Fibroblast of skin of scalp (primary cell): ENCODE results near the gene ELFN1.

ENCODE experiments used
- DNase-seq: peaks from one replicate; pipeline ENCODE4 v3.0.0-alpha.2; 2013

ELFN1 gene

GRCh38 chr7:1664711-1665548 is 5.1 kb upstream of the ELFN1 start:
- DNase-seq, result peak; percentile 69

GRCh38 chr7:1665549-1666316 is 4.3 kb upstream of the ELFN1 start:
- DNase-seq, result peak; percentile 58

DNA sequence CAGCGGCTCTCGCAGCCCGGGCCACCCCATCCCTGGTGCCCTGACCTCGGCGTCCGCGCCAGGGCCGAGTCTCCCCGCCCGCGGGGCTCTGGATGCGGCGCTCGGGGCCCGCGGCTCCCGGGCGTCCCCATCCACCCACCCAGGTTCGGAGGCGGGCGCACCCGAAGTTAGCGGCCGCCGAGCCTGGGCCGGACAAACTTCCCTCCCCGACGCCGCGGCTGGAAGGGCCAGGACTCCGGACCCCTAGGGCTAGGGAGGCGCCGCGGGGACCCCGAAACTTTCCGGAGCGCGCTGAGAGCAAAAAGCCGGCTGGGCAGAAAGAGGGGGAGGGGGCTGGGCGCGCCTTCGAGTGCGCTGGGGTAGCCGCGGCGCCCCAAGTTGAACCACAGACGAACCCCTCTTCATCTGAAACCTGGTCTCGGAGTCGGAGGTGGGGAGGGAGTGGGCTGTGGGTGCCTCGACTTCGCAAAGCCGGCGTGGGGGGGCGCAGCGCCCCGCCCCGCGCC is 3.7 kb upstream of the ELFN1 start:
- peak; percentile 26 for DNase-seq

DNA sequence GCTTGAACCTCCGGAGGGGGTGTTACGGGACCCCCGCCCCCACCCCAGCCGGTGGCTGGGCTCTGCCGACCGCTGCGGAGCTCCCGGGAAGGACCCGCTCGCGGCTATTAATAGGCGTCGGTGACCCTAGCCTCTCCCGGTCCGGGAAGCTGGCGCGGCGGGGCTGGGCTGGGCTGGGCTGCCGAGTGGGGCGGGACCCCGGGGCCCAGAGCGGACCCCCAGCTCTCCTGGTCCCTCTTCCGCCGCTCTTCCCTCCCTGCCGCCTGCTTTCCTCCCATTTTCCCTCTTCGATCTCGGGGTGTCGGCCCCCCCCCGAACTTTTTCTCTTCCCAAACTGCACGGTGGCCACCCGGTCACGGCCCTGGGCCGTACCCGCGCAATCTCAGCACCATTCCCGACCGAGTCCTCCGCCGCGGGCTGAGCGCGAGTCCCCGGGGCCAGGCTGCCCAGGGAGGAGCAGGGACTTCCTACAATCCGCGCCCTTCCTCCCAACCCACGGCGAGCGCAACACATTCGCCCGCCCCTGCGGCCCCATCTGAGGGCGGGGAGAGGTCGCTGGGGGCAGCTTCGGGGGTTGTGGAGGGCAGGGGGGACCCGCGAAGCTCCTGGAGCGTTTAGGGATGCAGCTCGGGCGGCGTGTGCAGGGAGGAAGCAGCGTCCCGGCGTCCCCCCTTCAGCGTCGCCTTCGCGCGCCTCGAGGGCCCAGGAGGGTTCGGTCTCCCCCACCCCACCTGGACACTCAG is 3.1 kb upstream of the ELFN1 start:
- peak; percentile 22 for DNase-seq

GRCh38 chr7:1667566-1668395 is 2.3 kb upstream of the ELFN1 start:
- no peak for DNase-seq

DNA sequence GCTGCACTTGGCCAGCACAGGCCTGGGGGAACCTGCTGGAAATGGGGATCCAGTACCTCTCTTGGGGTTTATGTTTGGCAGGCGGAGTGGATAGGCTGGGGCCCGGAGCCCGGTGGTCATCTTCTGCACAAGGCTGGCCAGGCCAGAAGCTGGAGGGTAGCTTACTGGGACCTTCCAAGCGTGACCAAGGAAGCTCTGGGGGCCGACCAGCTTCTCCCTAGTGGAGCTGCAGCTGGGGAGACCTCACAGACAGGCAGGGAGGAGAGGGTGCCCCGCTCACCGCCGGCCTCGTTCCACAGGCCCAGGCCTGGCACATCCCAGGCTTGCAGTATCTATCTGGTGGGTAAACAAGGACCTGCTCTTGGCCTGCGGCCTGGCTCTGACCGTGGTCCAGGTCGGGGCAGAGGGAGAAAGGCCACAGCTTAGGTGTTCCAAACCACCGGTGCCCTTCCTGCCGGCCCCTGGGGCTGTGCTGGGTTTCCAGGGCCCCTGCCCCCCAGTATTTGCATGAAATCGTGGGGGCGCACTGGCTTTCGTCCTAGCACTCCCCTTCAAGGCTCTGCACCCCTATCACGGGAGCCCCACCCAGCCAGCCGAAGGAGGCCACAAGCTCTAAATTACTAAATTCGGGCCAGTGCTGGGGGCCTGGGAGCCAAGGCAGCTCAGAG is 1.5 kb upstream of the ELFN1 start:
- no peak for DNase-seq

- peak; percentile 56 for DNase-seq
Observed at GRCh38 chr7:1669064-1669951, 769 bp upstream of the ELFN1 start.

DNA sequence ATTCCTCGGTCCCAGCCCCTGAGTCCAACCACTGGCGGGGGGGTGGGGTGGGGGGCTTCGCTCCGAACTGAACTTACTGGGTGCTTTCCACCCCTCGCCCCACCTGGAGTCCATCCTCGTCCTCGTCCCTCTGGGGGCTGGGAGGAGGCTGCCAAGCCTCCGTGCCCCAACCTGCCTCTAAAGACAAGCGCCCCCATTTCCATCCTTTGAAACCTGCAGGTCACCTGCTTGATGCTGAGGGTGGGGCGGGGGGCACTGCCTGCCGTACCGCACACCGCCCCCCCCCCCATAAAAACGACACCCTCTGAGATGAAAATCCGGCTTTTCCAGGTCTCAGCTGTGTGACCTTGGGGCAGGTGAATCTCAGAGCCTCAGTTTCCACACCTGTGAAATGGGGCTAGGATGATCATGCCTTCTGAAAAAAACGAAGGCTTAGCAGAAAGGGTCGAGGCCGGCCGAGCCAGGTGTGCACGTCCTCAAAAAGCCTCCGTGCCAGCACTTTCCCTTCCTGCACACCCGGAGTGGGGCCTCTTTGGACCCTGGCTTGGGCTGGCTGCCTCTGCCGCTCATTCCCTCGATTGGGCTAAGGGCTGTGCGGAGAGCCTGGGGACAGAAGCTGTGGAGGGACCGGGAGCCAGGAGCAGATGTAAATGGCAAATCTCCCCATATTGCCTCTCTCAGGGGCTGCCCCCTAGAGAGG is 967 bp downstream of the ELFN1 start:
- no peak for DNase-seq

DNA sequence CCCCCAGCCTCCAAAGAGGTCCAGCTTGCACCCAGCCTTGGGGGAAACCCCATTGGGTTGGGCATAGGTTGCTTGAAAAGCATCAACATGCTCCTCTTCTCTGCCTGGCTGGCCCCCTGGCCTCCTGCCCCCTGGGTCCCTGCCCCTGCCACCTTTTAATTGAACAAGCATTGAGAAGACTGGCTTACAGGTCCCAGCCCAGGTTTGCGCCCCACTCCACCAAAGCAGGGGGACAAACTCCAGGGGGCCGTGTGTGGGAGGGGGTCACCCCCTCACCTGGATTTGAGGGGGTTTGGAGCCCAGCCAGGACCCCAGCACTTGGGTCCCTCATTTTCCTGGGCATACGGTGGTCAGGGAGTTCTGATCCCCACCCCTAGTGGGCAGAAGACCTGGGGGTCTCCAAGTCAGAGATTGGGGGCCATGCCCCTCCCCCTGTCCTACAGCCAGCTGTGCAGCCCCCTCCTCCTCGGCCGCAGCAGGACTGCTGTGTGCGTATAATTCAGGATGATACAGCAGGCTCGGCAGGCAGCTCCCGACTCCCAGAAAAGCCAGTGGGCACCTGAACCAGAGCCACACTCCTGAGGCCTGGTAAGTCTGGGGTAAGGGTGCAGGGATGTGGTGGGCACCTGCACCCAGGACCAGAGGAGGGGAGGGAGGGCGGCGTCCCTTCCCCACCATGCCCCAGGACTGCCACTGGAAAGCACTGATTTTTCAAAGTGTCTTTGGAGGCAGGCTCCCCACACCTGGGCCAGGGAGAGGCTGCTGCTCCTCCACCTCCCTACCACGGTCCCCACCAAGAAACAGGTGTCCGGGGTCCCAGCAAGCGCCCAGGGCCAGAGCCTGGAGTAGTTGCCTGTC is 1.7 kb downstream of the ELFN1 start:
- DNase-seq, result no peak

DNA sequence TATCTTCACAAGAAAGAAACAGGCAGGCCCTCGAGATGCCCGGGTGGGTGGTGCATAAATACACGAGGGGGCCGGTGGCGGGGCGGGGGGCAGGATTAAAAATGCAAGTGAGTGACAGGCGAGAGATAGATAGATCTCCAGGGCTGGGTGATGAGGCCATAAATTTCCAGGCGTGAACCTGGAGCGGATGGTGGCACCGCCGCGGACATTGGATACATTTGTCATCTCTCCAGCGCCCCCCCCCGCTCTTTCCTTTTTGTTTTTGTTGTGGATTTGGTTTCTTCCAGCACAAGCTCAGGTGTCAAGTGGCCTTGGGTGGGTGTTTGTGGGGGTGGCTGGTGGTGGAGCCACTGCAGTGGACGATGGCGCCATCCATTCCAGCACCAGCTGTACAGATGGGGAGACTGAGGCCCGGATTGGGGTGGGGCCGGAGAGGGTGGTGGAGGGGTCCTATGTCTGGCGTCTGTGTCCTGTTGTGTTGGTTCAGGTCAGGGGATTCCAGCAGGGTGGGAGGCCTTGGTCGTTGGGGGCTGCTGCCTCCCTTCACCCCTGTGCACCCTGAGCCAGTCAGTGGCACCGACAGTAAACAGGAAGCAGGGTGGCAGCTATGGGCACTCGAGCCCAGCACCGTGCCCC is 2.9 kb downstream of the ELFN1 start:
- no peak for DNase-seq

- no peak for DNase-seq
Observed at GRCh38 chr7:1673581-1674118, 3.6 kb downstream of the ELFN1 start.

GRCh38 chr7:1674161-1675035 is 4.3 kb downstream of the ELFN1 start:
- no peak for DNase-seq

DNA sequence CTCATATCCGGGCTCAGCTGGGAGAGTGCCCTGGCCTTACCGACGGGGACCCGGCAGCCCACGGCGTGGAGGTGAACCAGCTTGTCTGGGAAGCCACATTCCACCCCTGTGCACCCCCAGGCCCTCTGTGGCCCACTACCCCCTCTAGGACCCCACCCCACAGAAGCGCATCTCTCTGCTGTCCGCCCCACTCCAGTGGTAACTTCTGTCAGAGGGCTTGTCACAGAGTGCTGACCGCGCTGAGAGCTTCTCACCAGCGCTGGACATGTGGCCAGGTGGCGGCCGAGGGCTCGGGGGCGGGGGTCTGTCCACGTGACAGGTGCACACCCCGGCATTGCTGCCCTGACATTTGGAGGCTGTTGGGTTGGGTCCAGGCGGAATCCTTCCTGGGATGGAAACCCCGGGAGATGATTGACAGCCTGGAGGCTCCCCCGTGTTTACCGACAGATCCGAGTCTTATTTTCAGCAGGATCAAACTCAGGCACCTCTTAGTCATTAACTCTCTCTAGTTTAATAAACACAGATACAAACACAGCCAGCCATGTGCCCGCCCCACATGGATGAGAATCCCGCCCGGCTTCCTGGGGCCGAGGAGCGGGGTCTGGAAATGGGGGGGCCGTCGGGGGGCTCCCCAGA is 5.1 kb downstream of the ELFN1 start:
- no peak for DNase-seq

DNA sequence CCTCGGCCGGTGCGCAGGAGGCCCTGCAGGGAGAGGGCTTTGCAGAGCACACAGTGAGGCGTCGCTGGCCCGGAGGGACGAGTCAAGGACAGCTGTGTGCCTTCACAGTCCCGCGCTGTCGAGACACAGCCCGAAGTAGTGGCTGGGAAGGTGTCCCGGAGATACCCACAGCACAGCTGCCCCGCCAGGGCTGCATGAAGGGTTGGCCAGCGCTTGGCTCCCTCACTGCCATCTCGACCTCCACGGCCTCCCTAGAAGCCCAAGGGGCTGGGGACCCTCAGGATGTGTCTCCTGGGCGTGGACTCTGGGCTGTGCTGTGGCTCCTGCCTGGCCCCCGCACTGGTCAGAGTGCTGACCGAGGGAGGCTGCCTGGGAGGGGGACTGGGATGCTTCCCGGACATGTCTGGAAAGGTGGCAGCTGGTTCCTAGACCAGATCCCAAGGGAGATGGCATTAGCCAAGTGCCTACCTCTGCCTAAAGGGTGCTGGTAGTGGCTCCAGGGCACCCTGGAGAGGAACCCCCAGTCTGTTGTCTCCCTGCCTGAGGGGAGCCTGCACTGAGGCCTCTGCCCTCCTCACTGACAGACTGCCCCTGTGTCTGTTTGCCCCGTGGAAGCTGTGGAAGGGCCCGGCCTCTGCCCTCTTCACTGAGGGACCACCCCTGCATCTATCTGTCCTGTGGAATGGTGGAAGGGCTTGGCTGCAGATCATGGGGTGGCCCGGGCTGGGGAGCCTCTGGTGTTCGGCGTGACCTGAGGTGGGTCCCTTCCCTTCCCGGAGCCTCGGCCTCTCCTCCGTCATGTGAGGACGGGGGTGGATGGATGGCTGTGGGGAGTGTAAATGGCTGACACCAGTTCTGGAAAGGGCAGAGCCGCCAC is 5.8 kb downstream of the ELFN1 start:
- no peak for DNase-seq

GRCh38 chr7:1676550-1677078 is 6.5 kb downstream of the ELFN1 start:
- DNase-seq, result no peak
